Neuronal stem cell (in vitro differentiated cells): Measurements from ENCODE around the gene ARAP1.
A peak's percentile ranks its signal among the peaks of the same experiment; 100 is the strongest.

Source experiments
- DNase-seq: peaks from one replicate; pipeline ENCODE4 v3.0.0-alpha.2; 2013; ENCODE audit warnings: low spot score
- H2AFZ ChIP-seq: one replicate; pipeline ENCODE4 v1.6.1; 2013; ENCODE audit warnings: mild to moderate bottlenecking, low read length, inconsistent platforms
- H2AK5ac ChIP-seq: 2 replicates; pipeline ENCODE4 v1.6.1; 2013; ENCODE audit warnings: low read depth, mild to moderate bottlenecking, inconsistent platforms, low read length, moderate library complexity, mixed read lengths
- H2BK120ac ChIP-seq: 2 replicates; pipeline ENCODE4 v1.6.1; 2013; ENCODE audit warnings: low read depth, mild to moderate bottlenecking, inconsistent platforms, low read length, moderate library complexity, mixed read lengths
- H2BK12ac ChIP-seq: one replicate; pipeline ENCODE4 v1.6.1; 2013; ENCODE audit warnings: low read length, inconsistent platforms
- H2BK15ac ChIP-seq: 2 replicates; pipeline ENCODE4 v1.6.1; 2013; ENCODE audit warnings: mild to moderate bottlenecking, low read length, inconsistent platforms, mixed read lengths
- H2BK5ac ChIP-seq: one replicate; pipeline ENCODE4 v1.6.1; 2013; ENCODE audit warnings: inconsistent platforms, mild to moderate bottlenecking, low read length, moderate library complexity
- H3K14ac ChIP-seq: one replicate; pipeline ENCODE4 v1.6.1; 2013; ENCODE audit warnings: low read length, inconsistent platforms
- H3K18ac ChIP-seq: 2 replicates; pipeline ENCODE4 v1.6.1; 2013; ENCODE audit warnings: low read length, inconsistent platforms
- H3K23ac ChIP-seq: 2 replicates; pipeline ENCODE4 v1.6.1; 2013; ENCODE audit warnings: low read depth, mild to moderate bottlenecking, mixed read lengths, low read length, inconsistent platforms; ENCODE audit not compliant: poor library complexity
- H3K27ac ChIP-seq: replicated peaks from 3 replicates; pipeline ENCODE4 v1.5.1; 2013; ENCODE audit warnings: low read length, inconsistent platforms
- H3K27me3 ChIP-seq, 3 experiments: 2 replicates each; pipeline ENCODE4 v1.6.1; 2013; ENCODE audit warnings: low read length in 3 of 3, mild to moderate bottlenecking in 2 of 3, inconsistent platforms in 1 of 3, low read depth in 1 of 3, mixed read lengths in 1 of 3, moderate library complexity in 1 of 3; ENCODE audit not compliant: control insufficient read depth in 3 of 3, insufficient read depth in 3 of 3
- H3K36me3 ChIP-seq, 2 donors: replicated peaks in 1 of 2; 2 replicates each; pipeline ENCODE4 v1.6.1; 2013; ENCODE audit warnings: low read length in 2 of 2; ENCODE audit not compliant: control insufficient read depth in 2 of 2, insufficient read depth in 2 of 2
- H3K4ac ChIP-seq: 2 replicates; pipeline ENCODE4 v1.6.1; 2013; ENCODE audit warnings: inconsistent platforms, mild to moderate bottlenecking, low read length, moderate library complexity
- H3K4me1 ChIP-seq, 2 donors: 1 replicate in 1 of 2; 2 replicates in 1 of 2; pipeline ENCODE4 v1.6.1; 2013; ENCODE audit warnings: low read length in 2 of 2, low read depth in 1 of 2; ENCODE audit not compliant: control insufficient read depth in 2 of 2, insufficient read depth in 1 of 2
- H3K4me2 ChIP-seq: one replicate; pipeline ENCODE4 v1.6.1; 2013; ENCODE audit warnings: mild to moderate bottlenecking, low read length, inconsistent platforms; ENCODE audit not compliant: insufficient read depth, poor library complexity, severe bottlenecking
- H3K4me3 ChIP-seq, 2 donors: 2 replicates each; pipeline ENCODE4 v1.5.1; 2013; ENCODE audit warnings: low read length in 2 of 2, mild to moderate bottlenecking in 2 of 2, inconsistent platforms in 1 of 2, moderate library complexity in 1 of 2
- H3K79me1 ChIP-seq: one replicate; pipeline ENCODE4 v1.6.1; 2013; ENCODE audit warnings: low read depth, mild to moderate bottlenecking, inconsistent platforms, low read length, moderate library complexity
- H3K9ac ChIP-seq: one replicate; pipeline ENCODE4 v1.6.1; 2013; ENCODE audit warnings: mild to moderate bottlenecking, low read depth, low read length, inconsistent platforms; ENCODE audit not compliant: poor library complexity
- H3K9me3 ChIP-seq, 2 donors: replicated peaks in 1 of 2; 2 replicates each; pipeline versions ENCODE3 to v1.6.1; 2013; ENCODE audit warnings: low read length in 2 of 2, mild to moderate bottlenecking in 2 of 2, inconsistent platforms in 1 of 2, low read depth in 1 of 2, mixed read lengths in 1 of 2, moderate library complexity in 1 of 2; ENCODE audit not compliant: control insufficient read depth in 2 of 2, insufficient read depth in 1 of 2
- H4K8ac ChIP-seq: one replicate; pipeline ENCODE4 v1.6.1; 2013; ENCODE audit warnings: low read depth, mild to moderate bottlenecking, inconsistent platforms, low read length, moderate library complexity
- H4K91ac ChIP-seq: one replicate; pipeline ENCODE4 v1.6.1; 2013; ENCODE audit warnings: low read length, low read depth, mild to moderate bottlenecking, inconsistent platforms; ENCODE audit not compliant: poor library complexity
- WGBS, 2 donors: extraction: QIAGEN DNeasy Blood & Tissue Kit; methylation state at CpG; one replicate each; pipeline ENCODE4 v1.1.7; 2013; ENCODE audit warnings: missing lambda C conversion rate in 2 of 2, mixed read lengths in 1 of 2; ENCODE audit not compliant: insufficient read length in 2 of 2, insufficient replicate concordance in 1 of 2; ENCODE audit errors: extremely low coverage in 2 of 2; 5-methylcytosine and 5-hydroxymethylcytosine counted together

Gene ARAP1

GRCh38 chr11:72745925-72746550, 6.2 kb downstream of the ARAP1 start:
- Histone ChIP-seq H3K27ac (no peak overlapping the region), H3K14ac (no peak overlapping the region), H2AFZ (no peak overlapping the region), H2AK5ac (no peak overlapping the region), H3K4me1 (peaks cover 10% of the 10 kb centered on the region in 2 donors), H3K4me2 (no peak overlapping the region), H3K23ac (no peak overlapping the region), H2BK5ac (no peak overlapping the region), H3K4me3 (no peak overlapping the region), H3K9ac (no peak overlapping the region), H3K79me1 (peaks cover 6% of the 10 kb centered on the region), H2BK12ac (no peak overlapping the region), H3K4ac (no peak overlapping the region), H4K91ac (no peak overlapping the region), H2BK120ac (no peak overlapping the region), H4K8ac (no peak overlapping the region), H3K27me3 (no peaks in the 10 kb centered on the region), H3K18ac (no peak overlapping the region), H3K36me3 (no peaks in the 10 kb centered on the region), H2BK15ac (no peak overlapping the region), H3K9me3 (no peaks in the 10 kb centered on the region)
- WGBS, 2 donors, result no CpG with 5 or more reads among the region's 11 CpGs
- no peak for DNase-seq

DNA sequence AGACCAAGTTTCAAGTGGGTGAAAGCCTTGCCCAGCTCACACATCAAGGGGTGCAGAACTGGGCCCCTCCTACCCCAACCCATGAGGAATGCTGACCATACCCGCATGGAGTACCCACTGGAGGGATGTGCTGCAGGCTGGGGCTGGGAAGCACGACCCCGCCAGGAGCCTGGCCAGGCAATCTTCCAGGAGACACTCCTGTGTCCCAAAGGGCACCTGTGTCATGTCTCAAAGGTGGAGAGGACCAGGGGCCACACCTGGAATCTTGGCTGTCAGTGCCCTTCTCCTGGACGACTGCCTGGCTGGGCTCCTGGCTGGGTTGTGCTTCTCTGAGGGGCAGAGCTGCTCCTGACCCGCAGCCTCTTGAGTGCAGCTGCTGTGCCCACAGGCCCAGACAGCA, 6.7 kb downstream of the ARAP1 start:
- Histone ChIP-seq H3K4me3 (no peak overlapping the region), H2BK15ac (no peak overlapping the region), H3K36me3 (no peaks in the 10 kb centered on the region), H3K14ac (peak overlapping the region; percentile 14), H3K9me3 (no peaks in the 10 kb centered on the region), H3K27me3 (no peaks in the 10 kb centered on the region), H2BK12ac (no peak overlapping the region), H3K18ac (no peak overlapping the region), H2BK5ac (no peak overlapping the region), H3K27ac (no peak overlapping the region), H3K23ac (no peak overlapping the region), H3K79me1 (peaks cover 6% of the 10 kb centered on the region), H3K9ac (no peak overlapping the region), H3K4ac (no peak overlapping the region), H2AK5ac (no peak overlapping the region), H2AFZ (no peak overlapping the region), H3K4me1 (peaks cover 6 to 10% of the 10 kb centered on the region in 2 donors), H4K8ac (no peak overlapping the region), H3K4me2 (no peak overlapping the region), H4K91ac (no peak overlapping the region), H2BK120ac (no peak overlapping the region)
- no CpG with 5 or more reads among the region's 5 CpGs for WGBS, 2 donors
- DNase-seq, result no peak

DNA sequence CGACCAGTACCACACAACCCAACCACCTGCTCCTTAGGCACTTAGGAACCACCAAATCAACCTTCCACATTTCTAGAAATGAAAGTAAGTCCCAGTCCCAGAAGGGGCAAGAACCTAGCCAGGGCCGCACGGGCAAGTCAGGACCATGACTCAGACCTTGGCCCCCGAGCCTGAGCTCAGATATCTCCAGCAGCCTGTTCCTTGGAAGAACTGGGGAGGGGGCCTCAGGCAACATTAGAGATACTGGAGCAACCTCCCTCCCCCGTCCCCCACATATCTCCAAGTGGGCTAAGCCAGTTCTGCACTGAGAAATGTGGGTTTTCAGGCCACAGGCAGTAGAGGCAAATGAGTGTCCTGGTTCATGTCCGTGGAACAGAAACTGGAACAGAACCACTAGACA, 7.7 kb downstream of the ARAP1 start:
- no peak overlapping the region for H2BK12ac ChIP-seq
- no peaks in the 10 kb centered on the region for H3K27me3 ChIP-seq
- no peak overlapping the region for H2AK5ac ChIP-seq
- peaks cover 6% of the 10 kb centered on the region for H3K79me1 ChIP-seq
- H2BK120ac ChIP-seq, result no peak overlapping the region
- H3K27ac ChIP-seq, result no peak overlapping the region
- H4K8ac ChIP-seq, result no peak overlapping the region
- no CpG with 5 or more reads among the region's 6 CpGs for WGBS, 2 donors
- no peak overlapping the region for H3K14ac ChIP-seq
- no peaks in the 10 kb centered on the region for H3K9me3 ChIP-seq
- H2BK5ac ChIP-seq, result no peak overlapping the region
- no peak overlapping the region for H3K4ac ChIP-seq
- no peak overlapping the region for H4K91ac ChIP-seq
- no peak overlapping the region for H2AFZ ChIP-seq
- no peak overlapping the region for H3K4me3 ChIP-seq
- no peak overlapping the region for H2BK15ac ChIP-seq
- H3K4me2 ChIP-seq, result no peak overlapping the region
- H3K9ac ChIP-seq, result no peak overlapping the region
- peaks cover 5 to 9% of the 10 kb centered on the region in 2 donors for H3K4me1 ChIP-seq
- no peak overlapping the region for H3K23ac ChIP-seq
- H3K36me3 ChIP-seq, result no peaks in the 10 kb centered on the region
- DNase-seq, result no peak
- H3K18ac ChIP-seq, result no peak overlapping the region

DNA sequence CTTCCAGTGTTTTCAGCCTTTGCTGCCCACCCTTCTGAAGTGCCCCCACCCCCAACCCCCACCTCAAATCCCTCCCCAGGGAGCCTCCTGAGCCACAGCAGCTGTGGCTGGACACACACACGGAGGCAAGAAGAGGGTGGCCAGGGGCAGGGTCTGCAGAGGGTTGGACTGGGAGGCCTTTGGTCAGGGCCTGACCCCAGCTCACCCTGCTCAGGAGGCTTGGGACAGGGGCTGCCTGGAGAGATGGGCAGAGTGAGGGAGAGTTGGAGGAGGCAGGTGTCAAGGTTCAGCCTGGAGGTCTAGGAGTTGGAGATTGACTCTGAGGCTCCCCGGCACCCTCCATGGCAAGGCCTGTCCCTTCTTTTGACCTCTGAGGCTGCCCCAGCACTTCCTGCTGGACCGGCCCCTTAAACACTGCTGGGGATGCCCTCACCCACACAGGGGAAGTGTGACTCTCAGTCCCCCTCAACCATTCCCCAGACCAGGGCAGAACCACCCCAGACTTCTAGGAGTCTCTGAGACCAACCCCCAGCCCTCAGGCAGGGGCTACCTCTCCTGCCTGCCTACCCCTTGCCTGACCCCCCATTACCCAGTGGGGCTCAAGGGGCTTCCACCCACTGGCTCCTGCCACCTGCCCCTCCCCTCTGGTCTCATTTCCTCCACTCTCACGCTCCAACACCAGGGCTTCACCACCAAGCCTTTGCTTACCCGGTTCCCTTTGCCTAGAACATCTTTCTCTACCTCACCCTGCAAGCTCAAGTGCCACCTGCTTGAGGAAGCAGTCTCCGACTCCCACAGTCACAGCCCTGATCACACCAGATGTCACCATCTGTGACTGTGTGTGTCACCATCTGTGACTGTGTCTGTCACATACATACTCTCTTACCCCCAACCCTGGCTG, 8.6 kb downstream of the ARAP1 start:
- Histone ChIP-seq H3K27me3 (no peaks in the 10 kb centered on the region), H3K4ac (no peak overlapping the region), H2AFZ (no peak overlapping the region), H3K36me3 (no peaks in the 10 kb centered on the region), H3K4me1 (peaks cover 5 to 9% of the 10 kb centered on the region in 2 donors), H4K91ac (no peak overlapping the region), H2BK15ac (no peak overlapping the region), H3K79me1 (peaks cover 6% of the 10 kb centered on the region), H3K9me3 (no peaks in the 10 kb centered on the region), H4K8ac (no peak overlapping the region), H3K23ac (no peak overlapping the region), H3K9ac (no peak overlapping the region), H2AK5ac (no peak overlapping the region), H3K18ac (peak overlapping the region; percentile 33), H2BK120ac (no peak overlapping the region), H3K27ac (no peak overlapping the region), H2BK12ac (no peak overlapping the region), H3K4me2 (no peak overlapping the region), H3K4me3 (no peak overlapping the region), H3K14ac (no peak overlapping the region), H2BK5ac (no peak overlapping the region)
- no CpG with 5 or more reads among the region's 6 CpGs for WGBS, 2 donors
- no peak for DNase-seq
